Colonic mucosa (tissue), 4 donors: ENCODE data around the gene ZCCHC7. TPM values are rescaled to one million over a fixed set of nuclear protein-coding genes. Genes with fewer than 3 reads are reported as not detected.

Source experiments
- DNase-seq: peaks from one replicate; pipeline ENCODE4 v3.0.0-alpha.2; 2020
- H3K27ac ChIP-seq: fragments of 200-600 bp; one replicate; pipeline ENCODE4 v1.8.0; 2021
- H3K27me3 ChIP-seq: fragments of 200-600 bp; one replicate; pipeline ENCODE4 v1.8.0; 2021
- H3K36me3 ChIP-seq: fragments of 200-600 bp; one replicate; pipeline ENCODE4 v1.8.0; 2021
- H3K4me1 ChIP-seq: fragments of 200-600 bp; one replicate; pipeline ENCODE4 v1.8.0; 2021; ENCODE audit warnings: mild to moderate bottlenecking
- H3K4me3 ChIP-seq: fragments of 200-600 bp; one replicate; pipeline ENCODE4 v1.8.0; 2021
- H3K9ac ChIP-seq, 2 donors: one replicate each; pipeline ENCODE4 v1.7.0; 2013; ENCODE audit warnings: control low read depth in 2 of 2, low read depth in 2 of 2, low read length in 2 of 2
- H3K9me3 ChIP-seq: fragments of 200-600 bp; one replicate; pipeline ENCODE4 v1.8.0; 2021
- intact Hi-C: fragments of 100-400 bp; cut with DNase I; formaldehyde crosslinking; loops from one replicate; pipeline ENCODE4 v1.14.1; 2022
- total RNA-seq, 2 donors: library from RNA; stranded (reverse); fragmentation: NEBNext Ultra II Directional in 1 of 2; extraction: Animal tissue kit (Norgen Biotek cat#: 25700) in 1 of 2; gene quantifications; one replicate each; pipeline ENCODE4 v1.2.1, GENCODE V29; 2021
- TF ChIP-seq, protein P1 (sequence below): fragments of 200-600 bp; IDR thresholded peaks from one replicate; pipeline ENCODE4 v1.8.0; 2022; ENCODE audit warnings: antibody characterized with exemption, mild to moderate bottlenecking
- donor health status: healthy.
- donor health status: DM: no; HTN: no; CAD: no.
- donor health status: DM: no; HTN: no; CAD: no.

The ZCCHC7 gene
- total RNA-seq, 2 donors from 2014 or later = 14.6 to 15.9 TPM

DNA sequence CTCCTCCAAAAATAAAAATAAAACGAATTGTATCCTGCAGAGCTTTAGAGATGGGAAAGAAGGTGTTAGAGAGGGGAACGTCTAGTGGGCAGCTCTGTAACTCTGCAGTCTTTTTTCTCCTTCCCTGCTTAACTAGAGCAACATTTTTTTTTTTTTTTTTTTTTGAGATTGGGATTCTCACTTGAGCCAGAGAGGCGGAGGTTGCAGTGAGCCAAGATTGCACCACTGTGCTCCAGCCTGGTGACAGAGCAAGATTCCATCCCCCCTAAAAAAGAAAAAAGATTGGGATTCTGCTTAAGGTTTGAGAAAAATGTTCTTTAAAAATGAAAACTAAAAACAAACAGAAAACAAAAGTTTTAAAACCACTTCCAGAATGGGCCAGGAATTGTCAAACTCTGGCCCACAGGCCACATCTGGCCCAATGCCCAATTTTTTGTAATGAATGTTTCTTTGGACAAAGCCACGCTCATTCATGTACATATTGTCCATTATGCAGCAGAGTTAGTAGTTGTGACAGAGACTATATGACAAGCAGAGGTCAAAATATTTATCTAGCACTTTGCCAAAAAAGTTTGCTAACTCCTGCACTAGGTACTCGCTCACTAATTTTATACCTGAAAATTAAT, 98.5 kb downstream of the ZCCHC7 start:
- DNase-seq = no peak
- no peaks in the 10 kb centered on the region for H3K4me1 ChIP-seq
- no peak overlapping the region for H3K4me3 ChIP-seq
- intact Hi-C loops = no loop called here
- TF ChIP-seq, protein P1, sequence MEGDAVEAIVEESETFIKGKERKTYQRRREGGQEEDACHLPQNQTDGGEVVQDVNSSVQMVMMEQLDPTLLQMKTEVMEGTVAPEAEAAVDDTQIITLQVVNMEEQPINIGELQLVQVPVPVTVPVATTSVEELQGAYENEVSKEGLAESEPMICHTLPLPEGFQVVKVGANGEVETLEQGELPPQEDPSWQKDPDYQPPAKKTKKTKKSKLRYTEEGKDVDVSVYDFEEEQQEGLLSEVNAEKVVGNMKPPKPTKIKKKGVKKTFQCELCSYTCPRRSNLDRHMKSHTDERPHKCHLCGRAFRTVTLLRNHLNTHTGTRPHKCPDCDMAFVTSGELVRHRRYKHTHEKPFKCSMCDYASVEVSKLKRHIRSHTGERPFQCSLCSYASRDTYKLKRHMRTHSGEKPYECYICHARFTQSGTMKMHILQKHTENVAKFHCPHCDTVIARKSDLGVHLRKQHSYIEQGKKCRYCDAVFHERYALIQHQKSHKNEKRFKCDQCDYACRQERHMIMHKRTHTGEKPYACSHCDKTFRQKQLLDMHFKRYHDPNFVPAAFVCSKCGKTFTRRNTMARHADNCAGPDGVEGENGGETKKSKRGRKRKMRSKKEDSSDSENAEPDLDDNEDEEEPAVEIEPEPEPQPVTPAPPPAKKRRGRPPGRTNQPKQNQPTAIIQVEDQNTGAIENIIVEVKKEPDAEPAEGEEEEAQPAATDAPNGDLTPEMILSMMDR = no peak
- no peaks in the 10 kb centered on the region for H3K9me3 ChIP-seq
- no peak overlapping the region for H3K27ac ChIP-seq
- no peaks in the 10 kb centered on the region for H3K36me3 ChIP-seq
- no peak overlapping the region for H3K9ac ChIP-seq
- no peaks in the 10 kb centered on the region for H3K27me3 ChIP-seq

DNA sequence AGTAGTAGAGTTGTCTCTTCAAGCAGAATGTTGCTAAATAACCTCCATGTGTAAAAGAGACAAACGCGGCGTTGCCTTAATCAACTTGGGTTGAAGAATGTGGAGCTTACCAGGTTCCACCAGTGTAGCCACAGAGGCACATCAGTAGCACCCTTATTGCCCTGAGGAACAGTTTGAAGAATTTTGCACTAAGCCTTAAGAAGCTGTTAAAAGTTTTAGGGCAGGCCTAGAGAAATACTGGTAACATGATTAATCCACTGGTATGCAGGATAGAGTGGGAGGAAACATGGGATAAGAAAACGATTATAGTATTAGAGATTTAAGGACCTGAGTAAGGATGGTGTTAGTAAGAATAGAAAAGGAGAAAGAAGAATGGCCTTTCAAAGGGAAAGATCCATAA, 100.6 kb downstream of the ZCCHC7 start:
- intact Hi-C loops = no loop called here
- no peak overlapping the region for H3K9ac ChIP-seq
- DNase-seq = no peak
- no peaks in the 10 kb centered on the region for H3K36me3 ChIP-seq
- no peak overlapping the region for H3K4me3 ChIP-seq
- TF ChIP-seq, protein P1 = no peak
- H3K27me3 ChIP-seq = no peaks in the 10 kb centered on the region
- no peaks in the 10 kb centered on the region for H3K4me1 ChIP-seq
- no peak overlapping the region for H3K27ac ChIP-seq
- no peaks in the 10 kb centered on the region for H3K9me3 ChIP-seq

DNA sequence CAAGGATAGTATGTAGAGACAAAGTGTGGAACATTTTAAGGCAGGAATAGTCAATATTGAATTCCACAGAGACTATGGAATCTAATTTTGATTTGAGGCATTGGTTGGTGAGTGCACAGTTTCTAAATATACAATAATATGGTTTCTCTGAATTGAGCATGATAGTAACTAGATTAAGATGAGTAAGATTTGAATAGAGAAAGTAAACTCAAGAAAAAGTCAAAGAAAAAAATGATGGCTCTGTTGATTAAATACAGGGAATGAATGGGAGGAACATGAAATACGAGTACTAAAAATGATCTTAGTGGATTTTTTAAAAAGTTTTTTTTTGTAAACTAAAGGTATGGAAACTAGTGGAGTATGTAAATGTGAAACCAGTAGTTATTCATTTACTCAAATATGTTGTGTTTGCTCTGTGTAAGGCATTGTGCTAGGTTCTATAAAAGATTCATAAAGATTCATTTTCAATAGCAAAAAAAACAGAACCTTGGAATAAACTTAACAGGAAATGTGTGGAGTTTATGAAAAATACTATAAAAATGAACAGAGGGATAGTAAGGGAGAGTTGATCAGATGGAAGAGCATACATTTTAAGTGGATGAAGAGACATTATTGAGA, 101.2 kb downstream of the ZCCHC7 start:
- Histone ChIP-seq H3K9ac (no peak overlapping the region), H3K27ac (no peak overlapping the region), H3K36me3 (no peaks in the 10 kb centered on the region), H3K4me1 (no peaks in the 10 kb centered on the region), H3K27me3 (no peaks in the 10 kb centered on the region), H3K4me3 (no peak overlapping the region), H3K9me3 (no peaks in the 10 kb centered on the region)
- DNase-seq = no peak
- TF ChIP-seq, protein P1 = no peak
- intact Hi-C loops = no loop called here

DNA sequence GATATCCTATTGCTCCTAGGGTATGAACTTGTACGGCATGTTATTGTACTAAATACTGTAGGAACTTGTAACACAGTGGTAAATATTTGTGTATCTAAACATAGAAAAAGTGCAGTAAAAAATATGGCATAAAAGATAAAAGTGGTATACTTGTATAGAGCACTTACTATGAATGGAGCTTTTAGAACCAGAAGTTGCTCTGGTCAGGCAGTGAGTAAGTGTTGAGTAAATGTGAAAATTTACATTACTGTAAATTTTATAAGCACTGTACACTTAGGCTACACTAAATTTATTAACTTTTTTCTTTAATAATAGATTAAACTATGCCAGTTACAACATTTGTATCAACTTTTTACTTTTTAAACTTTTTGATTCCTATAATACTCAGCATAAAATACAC, 109.1 kb downstream of the ZCCHC7 start:
- H3K27ac ChIP-seq = no peak overlapping the region
- H3K4me3 ChIP-seq = no peak overlapping the region
- TF ChIP-seq, protein P1 = no peak
- no peaks in the 10 kb centered on the region for H3K36me3 ChIP-seq
- no peak overlapping the region for H3K9ac ChIP-seq
- no peak for DNase-seq
- intact Hi-C loops = no loop called here
- H3K9me3 ChIP-seq = no peaks in the 10 kb centered on the region
- H3K4me1 ChIP-seq = no peaks in the 10 kb centered on the region
- no peaks in the 10 kb centered on the region for H3K27me3 ChIP-seq

DNA sequence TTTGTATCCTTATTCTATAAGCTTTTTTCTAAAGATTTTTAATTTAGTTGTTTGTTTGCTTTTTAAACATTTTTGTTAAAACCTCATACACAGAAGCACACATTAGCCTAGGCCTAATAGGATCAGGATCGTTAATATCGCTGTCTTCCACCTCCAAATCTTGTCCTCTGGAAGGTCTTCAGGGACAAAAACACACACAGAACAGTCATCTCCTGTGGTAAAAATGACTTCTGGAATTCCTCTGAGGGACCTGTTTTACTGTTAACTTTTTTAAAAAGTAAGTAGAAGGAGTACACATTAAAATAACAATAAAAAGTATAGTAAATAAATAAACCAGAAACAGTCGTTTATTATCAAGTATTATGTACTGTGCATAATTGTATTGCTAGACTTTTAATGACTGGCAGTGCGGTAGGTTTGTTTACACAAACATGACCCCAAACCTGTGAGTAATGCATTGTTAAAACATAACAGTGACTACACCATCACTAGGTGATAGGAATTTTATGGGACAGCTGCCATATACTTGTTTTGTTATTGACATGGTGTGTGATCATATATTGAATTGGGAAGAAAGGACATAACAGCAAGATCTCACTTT, 109.6 kb downstream of the ZCCHC7 start:
- no peak overlapping the region for H3K27ac ChIP-seq
- TF ChIP-seq, protein P1 = no peak
- no peak overlapping the region for H3K4me3 ChIP-seq
- DNase-seq = no peak
- no peaks in the 10 kb centered on the region for H3K27me3 ChIP-seq
- intact Hi-C loops = no loop called here
- H3K9ac ChIP-seq = no peak overlapping the region
- H3K9me3 ChIP-seq = no peaks in the 10 kb centered on the region
- H3K4me1 ChIP-seq = no peaks in the 10 kb centered on the region
- H3K36me3 ChIP-seq = no peaks in the 10 kb centered on the region
